OCI-LY7 (cell line): ENCODE results near the gene PTGER3.

ENCODE experiments used
- CTCF ChIP-seq: fragments of 200-600 bp; sonication (generic); conservative IDR thresholded peaks from 2 replicates; pipeline ENCODE4 v1.5.1; 2014; ENCODE audit warnings: mild to moderate bottlenecking, antibody characterized with exemption, low read length, moderate library complexity, mixed read lengths
- EZH2phosphoT487 ChIP-seq: fragments of 200-600 bp; sonication (generic); IDR thresholded peaks from 2 replicates; pipeline ENCODE4 v1.6.1; 2018; ENCODE audit warnings: low read depth, borderline replicate concordance, mild to moderate bottlenecking, mixed run types, antibody characterized with exemption, low read length, moderate library complexity, mixed read lengths

GRCh38 chr1:71031426-71031825 is 16.2 kb downstream of the PTGER3 start:
- TF ChIP-seq CTCF (no peak), EZH2phosphoT487 (no peak)
